ENCODE measurements around the gene GAGE12E. TPM values are rescaled to one million over a fixed set of nuclear protein-coding genes. Genes with fewer than 3 reads are reported as not detected.

Gene GAGE12E
- not detected in 2 replicates for total RNA-seq

GRCh38 chrX:49550989-49551388 lies at the start of gene GAGE12E:
Gene GAGE12E, plus strand, starts transcription at chrX:49551289. Its CDS starts 1,155 bp downstream, at chrX:49552444.

DNA sequence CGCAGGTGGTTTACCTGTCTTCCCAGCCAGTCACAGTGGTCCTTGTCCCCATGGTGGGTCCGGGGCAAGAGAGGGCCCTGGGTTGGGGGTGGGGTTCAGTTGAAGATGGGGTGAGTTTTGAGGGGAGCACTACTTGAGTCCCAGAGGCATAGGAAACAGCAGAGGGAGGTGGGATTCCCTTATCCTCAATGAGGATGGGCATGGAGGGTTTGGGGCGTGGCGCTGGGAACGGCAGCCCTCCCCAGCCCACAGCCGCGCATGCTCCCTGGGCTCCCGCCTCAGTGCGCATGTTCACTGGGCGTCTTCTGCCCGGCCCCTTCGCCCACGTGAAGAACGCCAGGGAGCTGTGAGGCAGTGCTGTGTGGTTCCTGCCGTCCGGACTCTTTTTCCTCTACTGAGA lies 19.2 kb upstream of the GAGE12E start, which contains the start of gene GAGE12C:
GAGE12C (plus strand) TSS at position 301 of the 400 bp plus-strand sequence. CDS start 1,155 bp downstream, outside the sequence.

DNA sequence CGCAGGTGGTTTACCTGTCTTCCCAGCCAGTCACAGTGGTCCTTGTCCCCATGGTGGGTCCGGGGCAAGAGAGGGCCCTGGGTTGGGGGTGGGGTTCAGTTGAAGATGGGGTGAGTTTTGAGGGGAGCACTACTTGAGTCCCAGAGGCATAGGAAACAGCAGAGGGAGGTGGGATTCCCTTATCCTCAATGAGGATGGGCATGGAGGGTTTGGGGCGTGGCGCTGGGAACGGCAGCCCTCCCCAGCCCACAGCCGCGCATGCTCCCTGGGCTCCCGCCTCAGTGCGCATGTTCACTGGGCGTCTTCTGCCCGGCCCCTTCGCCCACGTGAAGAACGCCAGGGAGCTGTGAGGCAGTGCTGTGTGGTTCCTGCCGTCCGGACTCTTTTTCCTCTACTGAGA lies 9.7 kb upstream of the GAGE12E start, which contains the start of gene GAGE12D:
GAGE12D (plus strand) TSS at position 301 of the 400 bp plus-strand sequence. CDS start 1,155 bp downstream, outside the sequence.

GRCh38 chrX:49560542-49560941 lies 9.5 kb downstream of the GAGE12E start, which contains the start of gene GAGE12F:
Gene GAGE12F, plus strand, starts transcription at chrX:49560842. Its CDS starts 1,155 bp downstream, at chrX:49561997.

GRCh38 chrX:49570100-49570499 lies 19.0 kb downstream of the GAGE12E start, which contains the start of gene GAGE12G:
Gene GAGE12G, plus strand, starts transcription at chrX:49570400. Its CDS starts 1,155 bp downstream, at chrX:49571555.

GRCh38 chrX:49579649-49580048 lies 28.6 kb downstream of the GAGE12E start, which contains the start of gene GAGE12H:
Gene GAGE12H, plus strand, starts transcription at chrX:49579949. Its CDS starts 1,155 bp downstream, at chrX:49581104.

DNA sequence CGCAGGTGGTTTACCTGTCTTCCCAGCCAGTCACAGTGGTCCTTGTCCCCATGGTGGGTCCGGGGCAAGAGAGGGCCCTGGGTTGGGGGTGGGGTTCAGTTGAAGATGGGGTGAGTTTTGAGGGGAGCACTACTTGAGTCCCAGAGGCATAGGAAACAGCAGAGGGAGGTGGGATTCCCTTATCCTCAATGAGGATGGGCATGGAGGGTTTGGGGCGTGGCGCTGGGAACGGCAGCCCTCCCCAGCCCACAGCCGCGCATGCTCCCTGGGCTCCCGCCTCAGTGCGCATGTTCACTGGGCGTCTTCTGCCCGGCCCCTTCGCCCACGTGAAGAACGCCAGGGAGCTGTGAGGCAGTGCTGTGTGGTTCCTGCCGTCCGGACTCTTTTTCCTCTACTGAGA lies 38.1 kb downstream of the GAGE12E start, which contains the start of gene GAGE2A:
GAGE2A (plus strand) TSS at position 301 of the 400 bp plus-strand sequence. CDS start 1,155 bp downstream, outside the sequence.

GRCh38 chrX:49598720-49599119 lies 47.6 kb downstream of the GAGE12E start, which contains the start of gene GAGE1:
Gene GAGE1, plus strand, starts transcription at chrX:49599020. Its CDS starts 1,155 bp downstream, at chrX:49600175.

Other genes with a start within 250 kb of the GAGE12E start
- not detected in 2 replicates for gene GAGE10, start 247.6 kb upstream of the GAGE12E start, total RNA-seq
- gene GAGE12J, start 229.3 kb upstream of the GAGE12E start, total RNA-seq: not detected in 2 replicates
- gene GAGE13, start 219.7 kb upstream of the GAGE12E start, total RNA-seq: not detected in 2 replicates
- gene GAGE12C, start 19.1 kb upstream of the GAGE12E start, total RNA-seq: not detected in 2 replicates
- gene GAGE12D, start 9.6 kb upstream of the GAGE12E start, total RNA-seq: not detected in 2 replicates
- not detected in 2 replicates for gene GAGE12F, start 9.6 kb downstream of the GAGE12E start, total RNA-seq
- gene GAGE12G, start 19.1 kb downstream of the GAGE12E start, total RNA-seq: not detected in 2 replicates
- not detected in 2 replicates for gene GAGE12H, start 28.7 kb downstream of the GAGE12E start, total RNA-seq
- gene GAGE2A, start 38.2 kb downstream of the GAGE12E start, total RNA-seq: not detected in 2 replicates
- gene GAGE1, start 47.7 kb downstream of the GAGE12E start, total RNA-seq: not detected in 2 replicates
- gene PAGE1, start 144.7 kb downstream of the GAGE12E start, total RNA-seq: not detected in 2 replicates

Data from dermis lymphatic vessel endothelial cell (primary cell).